Cardiac muscle cell (in vitro differentiated cells and primary cell): Measurements from ENCODE around the gene AP2S1. TPM values are rescaled to one million over a fixed set of nuclear protein-coding genes. Genes with fewer than 3 reads are reported as not detected.
"Not testable (repeated sequence)": the region's sequence is repeated elsewhere in the genome, so short reads cannot be mapped to it uniquely, and the experiment has no call there.

Experiments used
- DNase-seq, 2 donors: peaks; one replicate each; pipeline versions ENCODE4 v3.0.0 to v3.0.0-alpha.2; 2010 to 2017; ENCODE audit warnings: low read depth in 1 of 2, low spot score in 1 of 2
- H3K27ac ChIP-seq: fragments of 200-600 bp; sonication (generic); 2 replicates; pipeline ENCODE4 v1.5.1; 2016
- H3K27me3 ChIP-seq: fragments of 200-600 bp; sonication (generic); 2 replicates; pipeline ENCODE4 v1.6.0; 2016; ENCODE audit warnings: control low read depth
- H3K36me3 ChIP-seq: fragments of 200-600 bp; sonication (generic); 2 replicates; pipeline ENCODE4 v1.5.1; 2016; ENCODE audit warnings: control low read depth
- H3K4me1 ChIP-seq: fragments of 200-600 bp; sonication (generic); 2 replicates; pipeline ENCODE4 v1.8.1; 2017; ENCODE audit warnings: low read depth, mild to moderate bottlenecking, mixed run types
- H3K4me3 ChIP-seq: fragments of 200-600 bp; sonication (generic); 2 replicates; pipeline ENCODE4 v1.5.1; 2016; ENCODE audit warnings: mild to moderate bottlenecking
- H3K9me3 ChIP-seq: fragments of 200-600 bp; sonication (generic); 2 replicates; pipeline ENCODE4 v1.5.1; 2017; ENCODE audit warnings: low read depth, mild to moderate bottlenecking, control low read depth
- polyA plus RNA-seq: library from polyadenylated mRNA; unstranded; fragments of >200 nt; fragmentation: Nextera tagmentation; extraction: Ambion mirVana; gene quantifications from 2 replicates; pipeline ENCODE4 v1.2.1, GENCODE V29; 2016
- total RNA-seq: library from RNA; depleted of rRNA; stranded (reverse); fragments of >200 nt; gene quantifications from 2 replicates; pipeline ENCODE4 v1.2.3, GENCODE V29; 2016
- TF ChIP-seq, protein P1 (sequence below): IDR thresholded peaks from 2 replicates; pipeline ENCODE4 v1.5.1; 2012; ENCODE audit warnings: low read depth, mild to moderate bottlenecking, low read length

Gene AP2S1
- total and polyA plus RNA-seq, 2 experiments from 2014 or later, result 76.5 to 260 TPM

GRCh38 chr19:46809534-46810272, 40.9 kb downstream of the AP2S1 start:
- TF ChIP-seq, protein P1, sequence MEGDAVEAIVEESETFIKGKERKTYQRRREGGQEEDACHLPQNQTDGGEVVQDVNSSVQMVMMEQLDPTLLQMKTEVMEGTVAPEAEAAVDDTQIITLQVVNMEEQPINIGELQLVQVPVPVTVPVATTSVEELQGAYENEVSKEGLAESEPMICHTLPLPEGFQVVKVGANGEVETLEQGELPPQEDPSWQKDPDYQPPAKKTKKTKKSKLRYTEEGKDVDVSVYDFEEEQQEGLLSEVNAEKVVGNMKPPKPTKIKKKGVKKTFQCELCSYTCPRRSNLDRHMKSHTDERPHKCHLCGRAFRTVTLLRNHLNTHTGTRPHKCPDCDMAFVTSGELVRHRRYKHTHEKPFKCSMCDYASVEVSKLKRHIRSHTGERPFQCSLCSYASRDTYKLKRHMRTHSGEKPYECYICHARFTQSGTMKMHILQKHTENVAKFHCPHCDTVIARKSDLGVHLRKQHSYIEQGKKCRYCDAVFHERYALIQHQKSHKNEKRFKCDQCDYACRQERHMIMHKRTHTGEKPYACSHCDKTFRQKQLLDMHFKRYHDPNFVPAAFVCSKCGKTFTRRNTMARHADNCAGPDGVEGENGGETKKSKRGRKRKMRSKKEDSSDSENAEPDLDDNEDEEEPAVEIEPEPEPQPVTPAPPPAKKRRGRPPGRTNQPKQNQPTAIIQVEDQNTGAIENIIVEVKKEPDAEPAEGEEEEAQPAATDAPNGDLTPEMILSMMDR, result no peak
- DNase-seq, result no peak
- no peaks in the 10 kb centered on the region for H3K9me3 ChIP-seq
- no peak overlapping the region for H3K27ac ChIP-seq
- H3K36me3 ChIP-seq, result no peaks in the 10 kb centered on the region
- no peaks in the 10 kb centered on the region for H3K27me3 ChIP-seq
- no peaks in the 10 kb centered on the region for H3K4me1 ChIP-seq
- no peak overlapping the region for H3K4me3 ChIP-seq

GRCh38 chr19:46806656-46807055, 44.0 kb downstream of the AP2S1 start:
- TF ChIP-seq, protein P1, result no peak

GRCh38 chr19:46804432-46804831, 46.2 kb downstream of the AP2S1 start:
- H3K9me3 ChIP-seq, H3K27me3 ChIP-seq, H3K4me3 ChIP-seq, H3K36me3 ChIP-seq, DNase-seq, H3K27ac ChIP-seq, H3K4me1 ChIP-seq: not testable (repeated sequence)

More at GRCh38 chr19:46806656-46807055, 44.0 kb downstream of the AP2S1 start:
- Histone ChIP-seq H3K4me1 (no peaks in the 10 kb centered on the region), H3K36me3 (no peaks in the 10 kb centered on the region), H3K27me3 (no peaks in the 10 kb centered on the region), H3K9me3 (no peaks in the 10 kb centered on the region), H3K27ac (no peak overlapping the region), H3K4me3 (no peak overlapping the region)
- DNase-seq, result no peak

GRCh38 chr19:46803555-46803954, 47.1 kb downstream of the AP2S1 start:
- TF ChIP-seq, protein P1, result no peak
- H3K36me3 ChIP-seq, result no peaks in the 10 kb centered on the region
- H3K9me3 ChIP-seq, result no peaks in the 10 kb centered on the region
- no peak for DNase-seq
- no peak overlapping the region for H3K27ac ChIP-seq
- H3K27me3 ChIP-seq, result no peaks in the 10 kb centered on the region
- H3K4me3 ChIP-seq, result no peak overlapping the region
- no peaks in the 10 kb centered on the region for H3K4me1 ChIP-seq

DNA sequence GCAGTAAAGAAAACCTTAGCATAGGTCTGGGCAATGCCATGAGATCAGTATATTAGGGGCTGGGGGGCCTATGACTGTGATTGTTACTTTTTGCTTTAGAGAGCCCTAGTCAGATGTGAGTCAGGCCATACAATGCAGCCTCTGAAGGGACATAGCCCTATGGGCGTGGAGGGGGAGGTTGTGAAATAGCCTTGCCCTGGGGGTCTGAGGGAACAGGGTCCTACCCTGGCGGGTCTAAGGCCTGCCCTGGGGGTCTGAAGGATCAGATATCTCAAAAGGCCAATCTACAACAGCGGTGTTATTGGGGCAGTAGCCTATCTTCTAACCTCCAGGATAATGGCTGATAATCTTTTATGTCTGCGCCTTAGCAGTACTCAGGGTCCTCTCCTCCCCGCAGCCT, 48.5 kb downstream of the AP2S1 start:
- no peak overlapping the region for H3K4me3 ChIP-seq
- H3K36me3 ChIP-seq, result no peaks in the 10 kb centered on the region
- TF ChIP-seq, protein P1, result no peak
- H3K4me1 ChIP-seq, result no peaks in the 10 kb centered on the region
- no peak overlapping the region for H3K27ac ChIP-seq
- no peak for DNase-seq
- H3K27me3 ChIP-seq, result no peaks in the 10 kb centered on the region
- H3K9me3 ChIP-seq, result no peaks in the 10 kb centered on the region

GRCh38 chr19:46798713-46799112, 51.9 kb downstream of the AP2S1 start:
- H3K36me3 ChIP-seq, result no peaks in the 10 kb centered on the region
- no peaks in the 10 kb centered on the region for H3K4me1 ChIP-seq
- H3K27ac ChIP-seq, result no peak overlapping the region
- H3K4me3 ChIP-seq, result no peak overlapping the region
- H3K9me3 ChIP-seq, result no peaks in the 10 kb centered on the region
- TF ChIP-seq, protein P1, result no peak
- DNase-seq, result no peak
- no peaks in the 10 kb centered on the region for H3K27me3 ChIP-seq
